Pons (tissue), 1 donor: ENCODE measurements around the gene FGF8.

Source experiments
- DNase-seq: peaks from one replicate; pipeline ENCODE4 v3.0.0-alpha.2; 2016; ENCODE audit warnings: low spot score

Gene FGF8

DNA sequence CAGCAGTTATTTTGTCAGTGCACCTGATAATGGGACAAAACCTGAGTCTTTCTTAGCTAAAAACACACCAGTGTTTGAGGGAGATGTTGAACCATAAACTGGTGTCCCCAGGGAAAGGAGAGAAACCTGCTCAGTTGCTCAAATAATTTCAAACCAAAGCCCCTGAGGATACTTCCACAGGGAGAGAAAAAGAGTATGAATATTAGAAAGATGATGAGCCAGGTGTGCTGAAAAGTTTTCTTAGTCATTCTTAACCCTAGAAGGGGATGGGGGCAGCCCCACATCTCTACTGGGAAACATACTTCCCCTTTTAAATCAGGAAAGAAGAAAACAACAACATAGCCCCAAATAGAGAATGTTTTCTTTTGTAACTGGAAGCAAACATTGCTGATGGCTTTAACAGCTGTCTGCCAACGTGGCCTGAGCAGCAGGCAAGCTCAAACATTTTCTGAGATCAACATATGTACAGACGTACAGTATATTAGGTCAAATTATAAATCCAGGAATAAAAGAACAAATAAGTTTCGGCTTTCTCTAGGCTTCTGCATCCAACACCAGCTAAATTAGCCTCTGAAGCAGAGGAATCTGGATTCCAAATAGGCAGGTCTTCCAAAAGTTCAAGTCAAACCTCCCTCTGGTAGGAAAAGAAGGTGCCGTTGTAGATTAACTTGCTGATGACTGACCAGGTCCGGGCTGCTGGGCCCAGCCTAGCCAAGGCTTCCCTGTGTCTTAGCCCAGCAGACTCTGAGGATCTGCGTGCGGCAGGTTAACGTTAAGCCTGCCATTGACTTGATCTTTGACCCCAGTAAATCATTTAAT, 50.4 kb downstream of the FGF8 start:
- DNase-seq, result no peak

DNA sequence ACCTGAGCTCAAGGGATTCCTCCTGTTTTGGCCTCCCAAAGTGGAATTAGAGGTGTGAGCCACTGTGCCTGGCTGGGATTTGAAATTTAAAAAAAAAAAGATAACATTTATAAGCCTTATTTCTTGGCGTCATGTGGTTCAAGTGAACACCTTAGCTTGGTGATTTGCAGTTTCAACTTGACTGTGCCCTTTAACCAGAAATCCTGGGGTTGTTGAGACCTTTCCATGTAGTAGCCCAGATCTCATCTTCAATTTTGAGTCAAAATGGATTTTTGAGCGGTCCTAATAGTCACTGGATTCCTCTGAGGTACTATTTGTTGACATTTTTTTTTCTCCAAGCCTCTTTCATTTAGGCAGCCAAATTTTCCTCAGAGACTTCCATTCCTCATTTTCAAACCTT, 51.5 kb downstream of the FGF8 start:
- no peak for DNase-seq

DNA sequence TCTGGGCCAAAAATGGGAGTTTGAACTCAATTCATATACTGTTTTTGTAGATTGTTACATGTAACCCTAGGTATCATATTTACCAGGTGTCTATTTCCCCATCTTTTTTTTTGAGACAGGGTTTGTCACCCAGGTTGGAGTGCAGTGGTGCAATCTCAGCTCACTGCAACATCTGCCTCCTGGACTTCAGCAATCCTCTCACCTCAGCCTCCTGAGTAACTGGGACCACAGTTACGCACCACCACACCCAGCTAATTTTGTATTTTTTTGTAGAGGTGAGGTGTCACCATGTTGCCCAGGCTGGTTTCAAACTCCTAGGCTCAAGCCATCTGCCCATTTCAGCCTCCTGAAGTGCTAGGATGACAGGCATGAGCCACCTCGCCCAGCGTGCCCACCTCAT, 52.7 kb downstream of the FGF8 start:
- DNase-seq, result no peak

DNA sequence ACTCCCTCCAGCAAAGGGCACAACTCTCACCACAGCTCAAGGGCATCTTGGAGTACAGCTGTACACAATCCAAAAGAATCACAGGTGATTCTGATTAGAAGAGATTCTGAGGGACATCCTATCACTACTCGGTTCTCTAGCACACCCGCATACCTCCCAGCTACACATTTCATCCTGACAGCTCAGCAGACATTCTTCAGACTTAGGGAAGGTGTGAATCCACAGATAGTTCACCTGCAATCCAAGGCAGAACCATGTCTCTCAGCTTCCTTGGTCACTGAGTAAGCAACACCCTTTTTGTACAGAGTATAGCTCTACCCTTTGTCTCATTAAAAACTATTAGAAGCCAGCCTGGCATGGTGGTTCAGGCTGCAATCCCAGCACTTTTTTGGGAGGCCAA, 54.1 kb downstream of the FGF8 start:
- no peak for DNase-seq

DNA sequence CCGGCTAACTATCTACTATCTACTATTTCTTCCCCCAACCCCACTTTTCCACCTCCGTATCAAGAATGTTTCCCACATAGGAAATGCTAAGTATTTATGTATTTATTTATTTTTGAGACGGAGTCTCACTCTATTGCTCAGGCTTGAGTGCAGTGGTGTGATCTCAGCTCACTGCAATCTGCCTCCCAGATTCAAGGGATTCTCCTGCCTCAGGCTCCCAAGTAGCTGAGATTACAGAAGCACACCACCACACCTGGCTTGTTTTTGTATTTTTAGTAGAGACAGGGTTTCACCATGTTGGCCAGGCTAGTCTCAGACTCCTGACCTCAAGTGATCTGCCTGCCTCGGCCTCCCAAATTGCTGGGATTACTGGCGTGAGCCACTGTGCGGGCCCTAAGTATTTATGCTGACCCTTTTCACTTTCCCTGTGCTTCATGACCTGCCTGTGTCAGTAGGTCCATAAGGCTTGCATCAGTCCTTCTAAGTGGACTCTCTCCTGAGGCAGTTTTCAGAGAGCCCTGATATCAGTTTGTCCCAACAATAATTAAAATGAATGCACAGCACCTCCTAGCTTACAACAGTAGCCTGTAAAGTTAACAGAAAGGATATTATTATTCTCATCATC, 55.2 kb downstream of the FGF8 start:
- DNase-seq, result no peak
